Naive thymus-derived CD8-positive, alpha-beta T cell (primary cell): ENCODE measurements around the gene FLOT2. TPM values are rescaled to one million over a fixed set of nuclear protein-coding genes. Genes with fewer than 3 reads are reported as not detected.
"Not testable (repeated sequence)": the region's sequence is repeated elsewhere in the genome, so short reads cannot be mapped to it uniquely, and the experiment has no call there.

Source experiments
- ATAC-seq, 2 donors: fragments of 150-1000 bp; cut with Tn5 transposase in 1 of 2; sonication (Bioruptor Pico), chemical (Tn5 transposase) in 1 of 2; 1 replicate in 1 of 2; 2 replicates in 1 of 2; pipeline ENCODE4 v1.10.0; 2021; ENCODE audit warnings: mild to moderate bottlenecking in 2 of 2, moderate library complexity in 2 of 2
- POLR2A ChIA-PET: fragments of 350-600 bp; sonication (Branson Sonifier 250); formaldehyde crosslinking; loops from one replicate; lab custom pipeline; 2021; ENCODE audit warnings: antibody characterized with exemption; lab: Charles Lee
- DNase-seq, 10 donors: peaks; one replicate each; pipeline versions ENCODE4 v3.0.0 to v3.0.0-alpha.2; 2020 to 2022
- H3K27ac Mint-ChIP-seq, 10 donors: one replicate each; pipeline ENCODE4 v1.8.0; 2020 to 2022; ENCODE audit warnings: mild to moderate bottlenecking in 10 of 10, mixed read lengths in 10 of 10, moderate library complexity in 4 of 10, inconsistent platforms in 1 of 10
- H3K27me3 Mint-ChIP-seq, 5 donors: one replicate each; pipeline ENCODE4 v1.8.0; 2021 to 2022; ENCODE audit warnings: mixed read lengths in 5 of 5
- H3K36me3 Mint-ChIP-seq, 3 donors: one replicate each; pipeline ENCODE4 v1.8.0; 2020 to 2022; ENCODE audit warnings: mixed read lengths in 3 of 3, mild to moderate bottlenecking in 2 of 3, inconsistent platforms in 1 of 3
- H3K4me1 Mint-ChIP-seq, 4 donors: one replicate each; pipeline ENCODE4 v1.8.0; 2021 to 2022; ENCODE audit warnings: mixed read lengths in 4 of 4
- H3K4me3 Mint-ChIP-seq, 10 donors: one replicate each; pipeline ENCODE4 v1.8.0; 2020 to 2022; ENCODE audit warnings: mild to moderate bottlenecking in 10 of 10, mixed read lengths in 10 of 10, moderate library complexity in 6 of 10, inconsistent platforms in 1 of 10
- H3K9me3 Mint-ChIP-seq, 9 donors: one replicate each; pipeline ENCODE4 v1.8.0; 2020 to 2022; ENCODE audit warnings: mixed read lengths in 9 of 9, mild to moderate bottlenecking in 3 of 9, inconsistent platforms in 1 of 9, moderate library complexity in 1 of 9
- polyA plus RNA-seq, 3 donors: library from polyadenylated mRNA; unstranded; fragments of 300-500 nt; fragmentation: Illumina TruSeq; gene quantifications; one replicate each; pipeline ENCODE4 v1.2.3, GENCODE V29; 2021
- total RNA-seq, 8 experiments: library from RNA in 2 of 8; stranded (reverse) in 2 of 8; gene quantifications; one replicate each; pipeline ENCODE4 v1.2.3 and lab custom pipeline; 2021 to 2026

FLOT2 gene
- total and polyA plus RNA-seq, 5 experiments from 2014 or later: 206 to 253 (median 230) TPM

GRCh38 chr17:28903546-28903841 is 6.0 kb upstream of the FLOT2 start:
- not testable (repeated sequence) for H3K9me3 Mint-ChIP-seq, H3K27me3 Mint-ChIP-seq, DNase-seq, ATAC-seq
- H3K27ac Mint-ChIP-seq: peak overlapping the region; percentile 74 to 95 (median 85)
- peaks cover 20 to 38% (median 35%) of the 10 kb centered on the region in 4 donors for H3K4me1 Mint-ChIP-seq
- H3K4me3 Mint-ChIP-seq: peak overlapping the region in 9 of 10 donors; percentile 56 to 90 (median 75)
- POLR2A ChIA-PET: interaction anchor here (1.2 to 3.1 kb wide), 3 partner anchors 10 to 140 kb away, joined by 3 to 27 read pairs (median 24); no protein-coding TSS in a partner anchor
- peaks cover 0 to 32% (median 0%) of the 10 kb centered on the region in 3 donors for H3K36me3 Mint-ChIP-seq

GRCh38 chr17:28902819-28903545 is 5.4 kb upstream of the FLOT2 start, which contains the start of gene DHRS13:
Gene DHRS13, minus strand, starts transcription at chr17:28903079. Its CDS starts 135 bp downstream, at chr17:28902944.
- H3K4me1 Mint-ChIP-seq: peaks cover 23 to 41% (median 39%) of the 10 kb centered on the region in 4 donors
- H3K27me3 Mint-ChIP-seq: no peaks in the 10 kb centered on the region
- peak within 1 kb of the TSS; percentile 82 to 95 (median 90) for H3K4me3 Mint-ChIP-seq
- H3K9me3 Mint-ChIP-seq: no peaks in the 10 kb centered on the region
- peaks cover 0 to 30% (median 0%) of the 10 kb centered on the region in 3 donors for H3K36me3 Mint-ChIP-seq
- ATAC-seq: peak; percentile 89 to 90
- peak; percentile 90 to 99 (median 96) for DNase-seq
- POLR2A ChIA-PET: interaction anchor here (0.9 to 3.1 kb wide), 13 partner anchors 10 to 546 kb away, joined by 3 to 27 read pairs (median 6); partner anchors contain the start of genes FAM222B, PHF12, POLDIP2 and RPL23A
- peak within 1 kb of the TSS; percentile 83 to 97 (median 90) for H3K27ac Mint-ChIP-seq

- Mint-ChIP-seq H3K4me3 (peak overlapping the region; percentile 82 to 95 (median 90)), H3K27me3 (no peaks in the 10 kb centered on the region), H3K27ac (peak overlapping the region; percentile 83 to 97 (median 90)), H3K36me3 (peaks cover 0 to 22% (median 0%) of the 10 kb centered on the region in 3 donors), H3K4me1 (peaks cover 28 to 45% (median 44%) of the 10 kb centered on the region in 4 donors), H3K9me3 (no peaks in the 10 kb centered on the region)
- ATAC-seq: peak; percentile 40 to 41
- peak in 4 of 10 donors; percentile 6 to 73 (median 30) for DNase-seq
- POLR2A ChIA-PET: interaction anchor here (0.9 to 3.1 kb wide), 14 partner anchors 9 to 545 kb away, joined by 3 to 27 read pairs (median 6); partner anchors contain the start of genes FAM222B, PHF12, POLDIP2 and RPL23A
Observed at GRCh38 chr17:28901866-28902818, 4.6 kb upstream of the FLOT2 start.

GRCh38 chr17:28900986-28901726 is 3.6 kb upstream of the FLOT2 start:
- H3K4me1 Mint-ChIP-seq: peaks cover 33 to 53% (median 52%) of the 10 kb centered on the region in 4 donors
- no peaks in the 10 kb centered on the region for H3K27me3 Mint-ChIP-seq
- POLR2A ChIA-PET: interaction anchor here (1.0 to 3.1 kb wide), 8 partner anchors 8 to 175 kb away, joined by 3 to 27 read pairs (median 16); partner anchors contain the start of genes FAM222B, PHF12 and TLCD1
- peak overlapping the region; percentile 82 to 95 (median 90) for H3K4me3 Mint-ChIP-seq
- ATAC-seq (no peak), DNase-seq (no peak)
- peaks cover 0 to 13% (median 0%) of the 10 kb centered on the region in 3 donors for H3K36me3 Mint-ChIP-seq
- peak overlapping the region in 9 of 10 donors; percentile 83 to 97 (median 91) for H3K27ac Mint-ChIP-seq
- no peaks in the 10 kb centered on the region for H3K9me3 Mint-ChIP-seq

GRCh38 chr17:28899212-28899815 is 1.8 kb upstream of the FLOT2 start:
- H3K36me3 Mint-ChIP-seq: peaks cover 0 to 4% (median 0%) of the 10 kb centered on the region in 3 donors
- DNase-seq (no peak), ATAC-seq (no peak)
- H3K4me1 Mint-ChIP-seq: peaks cover 39 to 65% (median 63%) of the 10 kb centered on the region in 4 donors
- POLR2A ChIA-PET: interaction anchor here (0.7 to 4.9 kb wide), 5 partner anchors 11 to 110 kb away, joined by 3 to 64 read pairs (median 6); partner anchors contain the start of genes FAM222B and PHF12
- peak overlapping the region in 9 of 10 donors; percentile 7 to 98 (median 55) for H3K27ac Mint-ChIP-seq
- H3K4me3 Mint-ChIP-seq: peak overlapping the region in 9 of 10 donors; percentile 15 to 98 (median 55)
- H3K27me3 Mint-ChIP-seq: no peaks in the 10 kb centered on the region
- no peaks in the 10 kb centered on the region for H3K9me3 Mint-ChIP-seq

- peaks cover 0 to 2% (median 0%) of the 10 kb centered on the region in 3 donors for H3K36me3 Mint-ChIP-seq
- H3K4me3 Mint-ChIP-seq: peak overlapping the region in 8 of 10 donors; percentile 20 to 99 (median 98)
- ATAC-seq (no peak), DNase-seq (no peak)
- no peaks in the 10 kb centered on the region for H3K27me3 Mint-ChIP-seq
- POLR2A ChIA-PET: interaction anchor here (0.6 to 4.9 kb wide), 14 partner anchors 27 to 179 kb away, joined by 3 to 64 read pairs (median 8); partner anchors contain the start of genes ERAL1, FAM222B, NEK8 and PHF12
- H3K4me1 Mint-ChIP-seq: peaks cover 41 to 72% (median 68%) of the 10 kb centered on the region in 4 donors
- H3K27ac Mint-ChIP-seq: peak overlapping the region; percentile 62 to 99 (median 96)
- H3K9me3 Mint-ChIP-seq: no peaks in the 10 kb centered on the region
Observed at GRCh38 chr17:28898527-28898955, 1.0 kb upstream of the FLOT2 start.

GRCh38 chr17:28897769-28898526 is 415 bp upstream of the FLOT2 start:
- Mint-ChIP-seq H3K4me3 (peak overlapping the region; percentile 91 to 99 (median 98)), H3K27ac (peak overlapping the region; percentile 95 to 99 (median 97)), H3K27me3 (no peaks in the 10 kb centered on the region), H3K9me3 (no peaks in the 10 kb centered on the region), H3K4me1 (peaks cover 47 to 72% (median 69%) of the 10 kb centered on the region in 4 donors), H3K36me3 (peaks cover 0 to 6% (median 0%) of the 10 kb centered on the region in 3 donors)
- POLR2A ChIA-PET: interaction anchor here (0.6 to 4.9 kb wide), 27 partner anchors 11 to 253 kb away, joined by 3 to 64 read pairs (median 5); partner anchors contain the start of genes BLTP2, ERAL1, FAM222B and NEK8
- DNase-seq (peak in 1 of 10 donors; percentile 42), ATAC-seq (peak in 1 of 2 donors; percentile 1)

- POLR2A ChIA-PET: interaction anchor here (0.6 to 4.9 kb wide), 17 partner anchors 12 to 177 kb away, joined by 3 to 64 read pairs (median 6); partner anchors contain the start of genes ERAL1, FAM222B, NEK8 and PHF12
- Mint-ChIP-seq H3K27ac (peak overlapping the region; percentile 95 to 99 (median 97)), H3K27me3 (no peaks in the 10 kb centered on the region), H3K4me1 (peaks cover 45 to 75% (median 71%) of the 10 kb centered on the region in 4 donors), H3K4me3 (peak overlapping the region; percentile 91 to 99 (median 98)), H3K36me3 (peaks cover 0 to 13% (median 0%) of the 10 kb centered on the region in 3 donors), H3K9me3 (no peaks in the 10 kb centered on the region)
- DNase-seq (no peak), ATAC-seq (peak in 1 of 2 donors; percentile 13)
Observed at GRCh38 chr17:28896491-28896883, 1.0 kb downstream of the FLOT2 start.

GRCh38 chr17:28895794-28896447 is 1.6 kb downstream of the FLOT2 start:
- peak overlapping the region; percentile 91 to 99 (median 98) for H3K4me3 Mint-ChIP-seq
- peak overlapping the region; percentile 95 to 99 (median 97) for H3K27ac Mint-ChIP-seq
- H3K9me3 Mint-ChIP-seq: no peaks in the 10 kb centered on the region
- H3K4me1 Mint-ChIP-seq: peaks cover 46 to 78% (median 75%) of the 10 kb centered on the region in 4 donors
- DNase-seq (no peak), ATAC-seq (no peak)
- H3K27me3 Mint-ChIP-seq: no peaks in the 10 kb centered on the region
- peaks cover 0 to 19% (median 4%) of the 10 kb centered on the region in 3 donors for H3K36me3 Mint-ChIP-seq
- POLR2A ChIA-PET: interaction anchor here (0.6 to 4.9 kb wide), 14 partner anchors 11 to 176 kb away, joined by 3 to 64 read pairs (median 9); partner anchors contain the start of genes ERAL1, FAM222B, NEK8 and PHF12
